22Rv1 (cell line): ENCODE measurements around the gene GEMIN4.
A peak's percentile ranks its signal among the peaks of the same experiment; 100 is the strongest.
"Not testable (repeated sequence)": the region's sequence is repeated elsewhere in the genome, so short reads cannot be mapped to it uniquely, and the experiment has no call there.

Experiments used
- H3K27ac ChIP-seq: fragments of 450-650 bp; 2 replicates; pipeline ENCODE4 v1.5.1; 2017
- ZFX ChIP-seq: fragments of 450-650 bp; IDR thresholded peaks from 2 replicates; pipeline ENCODE4 v1.6.1; 2017; ENCODE audit warnings: antibody characterized with exemption, borderline replicate concordance
- TF ChIP-seq, protein P1 (sequence below): fragments of 450-650 bp; IDR thresholded peaks from 2 replicates; pipeline ENCODE4 v1.5.1; 2017; ENCODE audit warnings: mild to moderate bottlenecking

Gene GEMIN4

DNA sequence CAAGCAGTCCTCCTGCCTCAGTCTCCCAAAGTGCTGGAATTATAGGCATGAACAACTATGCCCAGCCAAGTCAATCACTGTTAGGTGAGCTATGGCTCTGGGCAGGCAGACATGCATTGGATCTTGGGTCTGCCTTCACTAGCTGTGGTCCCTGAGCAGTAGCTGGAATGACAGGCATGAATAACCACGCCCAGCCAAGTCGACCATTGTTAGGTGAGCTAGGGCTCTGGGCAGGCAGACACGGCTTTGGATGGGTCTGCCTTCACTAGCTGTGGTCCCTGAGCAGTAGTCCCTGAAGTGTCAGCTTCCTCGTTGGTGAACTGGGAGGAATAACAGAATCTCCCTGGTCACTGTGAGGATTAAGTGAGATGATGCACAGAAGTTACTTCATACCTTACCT is 36.5 kb upstream of the GEMIN4 start:
- no peak overlapping the region for H3K27ac ChIP-seq
- TF ChIP-seq, protein P1, sequence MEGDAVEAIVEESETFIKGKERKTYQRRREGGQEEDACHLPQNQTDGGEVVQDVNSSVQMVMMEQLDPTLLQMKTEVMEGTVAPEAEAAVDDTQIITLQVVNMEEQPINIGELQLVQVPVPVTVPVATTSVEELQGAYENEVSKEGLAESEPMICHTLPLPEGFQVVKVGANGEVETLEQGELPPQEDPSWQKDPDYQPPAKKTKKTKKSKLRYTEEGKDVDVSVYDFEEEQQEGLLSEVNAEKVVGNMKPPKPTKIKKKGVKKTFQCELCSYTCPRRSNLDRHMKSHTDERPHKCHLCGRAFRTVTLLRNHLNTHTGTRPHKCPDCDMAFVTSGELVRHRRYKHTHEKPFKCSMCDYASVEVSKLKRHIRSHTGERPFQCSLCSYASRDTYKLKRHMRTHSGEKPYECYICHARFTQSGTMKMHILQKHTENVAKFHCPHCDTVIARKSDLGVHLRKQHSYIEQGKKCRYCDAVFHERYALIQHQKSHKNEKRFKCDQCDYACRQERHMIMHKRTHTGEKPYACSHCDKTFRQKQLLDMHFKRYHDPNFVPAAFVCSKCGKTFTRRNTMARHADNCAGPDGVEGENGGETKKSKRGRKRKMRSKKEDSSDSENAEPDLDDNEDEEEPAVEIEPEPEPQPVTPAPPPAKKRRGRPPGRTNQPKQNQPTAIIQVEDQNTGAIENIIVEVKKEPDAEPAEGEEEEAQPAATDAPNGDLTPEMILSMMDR: no peak
- no peak for TF ChIP-seq ZFX

- TF ChIP-seq ZFX: no peak
- TF ChIP-seq, protein P1: no peak
- H3K27ac ChIP-seq: no peak overlapping the region
These were observed 35.7 kb upstream of the GEMIN4 start for GRCh38 chr17:787641-788221.

DNA sequence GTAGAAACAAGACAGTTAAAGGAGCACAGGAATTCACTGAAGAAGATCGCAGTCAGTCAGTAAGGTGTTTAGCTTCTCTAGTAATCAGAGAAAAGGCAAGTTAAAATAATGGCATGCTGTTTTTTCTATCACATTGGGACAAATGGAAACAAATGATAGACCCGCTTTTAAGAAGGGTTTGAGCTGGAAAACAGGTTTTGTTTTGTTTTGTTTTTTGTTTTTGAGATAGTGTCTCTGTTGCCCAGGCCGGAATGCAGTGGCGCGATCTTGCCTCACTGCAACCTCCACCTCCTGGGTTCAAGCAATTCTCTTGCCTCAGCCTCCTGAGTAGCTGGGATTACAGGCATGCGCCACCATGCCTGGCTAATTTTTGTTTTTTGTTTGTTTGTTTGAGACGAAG is 33.8 kb upstream of the GEMIN4 start:
- H3K27ac ChIP-seq: not testable (repeated sequence)

DNA sequence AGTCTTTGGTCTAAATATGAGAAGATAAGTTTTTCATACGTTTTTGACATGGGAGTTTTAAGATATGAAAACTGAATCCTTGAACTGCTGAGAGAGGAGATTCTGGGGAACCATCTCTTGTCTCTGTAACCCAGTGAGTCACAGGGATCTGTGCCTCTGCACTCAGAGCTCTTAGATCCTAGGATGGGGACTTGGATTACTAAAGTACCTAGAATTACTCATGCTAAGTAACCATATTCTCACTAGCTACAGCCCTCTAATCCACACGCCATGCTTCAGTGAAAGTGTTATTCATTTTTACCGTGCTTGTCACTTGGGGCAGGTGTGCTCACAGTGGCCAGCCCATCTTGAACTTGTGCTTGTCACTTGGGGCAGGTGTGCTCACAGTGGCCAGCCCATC is 32.1 kb upstream of the GEMIN4 start:
- TF ChIP-seq, protein P1: no peak
- no peak for TF ChIP-seq ZFX
- no peak overlapping the region for H3K27ac ChIP-seq

DNA sequence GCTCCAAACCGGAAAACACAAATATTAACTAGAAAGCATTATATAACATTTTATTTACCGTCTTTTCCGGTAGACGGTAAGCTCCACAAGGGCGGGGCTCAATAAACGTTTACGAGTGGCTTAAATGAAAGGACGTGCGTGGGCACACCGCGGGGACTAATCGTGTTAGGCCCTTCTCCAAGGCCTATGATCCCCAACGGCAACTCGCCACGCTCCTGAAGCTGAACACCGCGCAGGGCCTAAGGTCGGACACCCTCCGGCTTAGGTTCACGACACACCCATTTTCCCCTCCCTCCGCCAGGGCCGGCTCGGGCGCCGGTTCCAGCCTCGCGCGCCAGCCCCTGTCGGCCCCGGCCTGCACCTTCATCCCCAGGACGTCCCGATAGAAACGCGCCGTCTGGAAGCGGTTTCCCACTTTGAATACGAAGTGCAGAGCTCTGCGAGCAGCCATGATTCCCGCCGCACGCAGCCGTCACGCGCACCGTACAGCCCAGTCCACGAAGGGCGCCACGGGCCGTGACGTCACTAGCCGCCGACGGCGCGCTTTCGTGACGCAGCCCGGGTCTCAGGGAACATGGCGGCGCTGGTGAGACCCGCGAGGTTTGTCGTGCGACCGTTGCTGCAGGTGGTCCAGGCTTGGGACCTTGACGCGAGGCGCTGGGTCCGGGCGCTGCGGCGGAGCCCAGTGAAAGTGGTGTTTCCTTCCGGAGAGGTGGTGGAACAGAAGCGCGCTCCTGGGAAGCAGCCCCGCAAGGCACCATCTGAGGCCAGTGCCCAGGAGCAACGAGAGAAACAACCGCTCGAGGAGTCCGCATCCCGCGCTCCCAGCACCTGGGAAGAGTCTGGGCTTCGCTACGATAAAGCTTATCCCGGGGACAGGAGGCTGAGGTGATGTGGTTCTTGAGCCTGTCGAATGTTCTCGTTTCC is 30.0 kb upstream of the GEMIN4 start, which contains the start of the genes GLOD4 and MRM3:
Gene GLOD4 (minus strand): TSS at position 476 of the 927 bp plus-strand sequence. CDS start 25 bp downstream, at position 451.
Gene MRM3 (plus strand): TSS at position 549 of the 927 bp plus-strand sequence. CDS start 26 bp downstream, at position 575.
- H3K27ac ChIP-seq: peak within 1 kb of the TSS; percentile 76
- TF ChIP-seq, protein P1: no peak
- TF ChIP-seq ZFX: no peak

GRCh38 chr17:778096-778495 is 26.0 kb upstream of the GEMIN4 start:
- no peak for TF ChIP-seq ZFX
- no peak overlapping the region for H3K27ac ChIP-seq

DNA sequence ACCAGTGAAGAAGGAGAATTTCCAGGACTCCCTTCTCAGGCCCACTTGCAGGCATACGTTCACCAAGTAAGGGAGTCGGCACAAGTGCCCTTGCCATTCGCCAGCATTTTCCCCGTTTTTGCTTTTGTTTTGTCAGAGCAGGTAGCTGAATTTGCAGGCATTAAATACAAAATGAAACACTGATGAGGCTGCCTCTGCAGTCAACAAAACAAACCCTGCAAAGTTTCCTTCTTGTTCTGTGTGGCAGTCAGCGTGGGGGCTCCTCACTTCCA is 22.2 kb upstream of the GEMIN4 start:
- no peak overlapping the region for H3K27ac ChIP-seq
- TF ChIP-seq ZFX: no peak
- TF ChIP-seq, protein P1: no peak

- no peak overlapping the region for H3K27ac ChIP-seq
- TF ChIP-seq ZFX: no peak
- TF ChIP-seq, protein P1: no peak
These were observed 21.6 kb upstream of the GEMIN4 start for GRCh38 chr17:773467-774312.
